Thymus (tissue), 11 donors: ENCODE data around the gene TICRR. TPM values are rescaled to one million over a fixed set of nuclear protein-coding genes. Genes with fewer than 3 reads are reported as not detected.
"Not testable (repeated sequence)": the region's sequence is repeated elsewhere in the genome, so short reads cannot be mapped to it uniquely, and the experiment has no call there.

Experiments used
- DNase-seq, 9 donors: peaks; one replicate each; pipeline ENCODE4 v3.0.0-alpha.2; 2013; ENCODE audit warnings: low spot score in 9 of 9, low read depth in 6 of 9, missing footprints in 1 of 9
- H3K27ac ChIP-seq, 2 donors: one replicate each; pipeline ENCODE4 v1.5.1; 2013; ENCODE audit warnings: control low read depth in 1 of 2, low read depth in 1 of 2, low read length in 1 of 2, mild to moderate bottlenecking in 1 of 2, moderate library complexity in 1 of 2
- H3K27me3 ChIP-seq, 2 donors: one replicate each; pipeline ENCODE4 v1.5.1; 2013; ENCODE audit warnings: low read length in 1 of 2; ENCODE audit not compliant: control insufficient read depth in 2 of 2, insufficient read depth in 1 of 2
- H3K36me3 ChIP-seq, 2 donors: one replicate each; pipeline ENCODE4 v1.5.1; 2013; ENCODE audit warnings: low read length in 1 of 2, mild to moderate bottlenecking in 1 of 2, moderate library complexity in 1 of 2; ENCODE audit not compliant: control insufficient read depth in 2 of 2, insufficient read depth in 2 of 2
- H3K4me1 ChIP-seq, 2 donors: one replicate each; pipeline ENCODE4 v1.5.1; 2013; ENCODE audit warnings: low read length in 2 of 2; ENCODE audit not compliant: control insufficient read depth in 2 of 2, insufficient read depth in 2 of 2
- H3K4me3 ChIP-seq, 2 donors: one replicate each; pipeline ENCODE4 v1.5.1; 2013; ENCODE audit warnings: low read length in 2 of 2, control low read depth in 1 of 2, mild to moderate bottlenecking in 1 of 2
- H3K9me3 ChIP-seq, 2 donors: one replicate each; pipeline ENCODE4 v1.5.1; 2013; ENCODE audit warnings: low read length in 1 of 2, mild to moderate bottlenecking in 1 of 2; ENCODE audit not compliant: control insufficient read depth in 2 of 2, insufficient read depth in 1 of 2
- WGBS: extraction: QIAGEN DNeasy Blood & Tissue Kit; methylation state at CpG from one replicate; pipeline ENCODE4 v1.1.7; 2013; 5-methylcytosine and 5-hydroxymethylcytosine counted together
- polyA plus RNA-seq: library from polyadenylated mRNA; stranded (reverse); fragments of 200-250 nt; gene quantifications from one replicate; pipeline ENCODE4 v1.2.3, GENCODE V29; 2013
- total RNA-seq: library from RNA; stranded (reverse); fragments of 120-200 nt; gene quantifications from one replicate; pipeline ENCODE4 v1.2.4, GENCODE V29; 2013
- donor health status: healthy.

Gene TICRR
- total and polyA plus RNA-seq, 2 donors, result 0.32 to 3.5 TPM

GRCh38 chr15:89539027-89539426 lies 36.2 kb upstream of the TICRR start:
- WGBS, result 84% methylated on average over 2 of the region's 2 CpGs
- Histone ChIP-seq H3K36me3 (no peaks in the 10 kb centered on the region), H3K4me3 (no peak overlapping the region), H3K4me1 (no peaks in the 10 kb centered on the region), H3K9me3 (no peaks in the 10 kb centered on the region), H3K27ac (no peak overlapping the region), H3K27me3 (no peaks in the 10 kb centered on the region)
- no peak for DNase-seq

DNA sequence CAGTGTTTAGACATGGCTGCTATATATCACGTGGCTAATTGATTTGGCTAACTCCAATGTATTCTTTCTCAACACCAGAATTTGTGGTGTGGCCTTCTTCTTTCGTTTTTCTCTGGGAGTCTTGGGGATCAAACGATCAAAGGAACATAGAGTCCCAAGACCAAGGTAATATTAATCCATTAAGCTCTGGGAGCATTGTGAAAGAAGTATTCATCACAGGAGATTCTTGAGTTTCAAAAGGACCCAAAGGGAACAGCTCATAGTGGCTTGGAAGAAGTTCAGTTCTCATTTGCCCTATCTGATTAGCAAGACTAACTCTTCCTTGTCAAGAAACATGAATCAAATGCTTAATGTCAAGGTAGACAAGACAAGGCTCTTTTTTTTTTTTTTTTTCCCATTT lies 32.9 kb upstream of the TICRR start:
- no peak for DNase-seq
- no peaks in the 10 kb centered on the region for H3K4me1 ChIP-seq
- H3K36me3 ChIP-seq, result no peaks in the 10 kb centered on the region
- no peak overlapping the region for H3K27ac ChIP-seq
- H3K27me3 ChIP-seq, result no peaks in the 10 kb centered on the region
- no peaks in the 10 kb centered on the region for H3K9me3 ChIP-seq
- no peak overlapping the region for H3K4me3 ChIP-seq
- WGBS, result 89% methylated on average over 3 of the region's 3 CpGs

GRCh38 chr15:89543389-89543788 lies 31.9 kb upstream of the TICRR start:
- Histone ChIP-seq H3K4me3 (no peak overlapping the region), H3K27ac (no peak overlapping the region), H3K36me3 (no peaks in the 10 kb centered on the region), H3K27me3 (no peaks in the 10 kb centered on the region), H3K9me3 (no peaks in the 10 kb centered on the region), H3K4me1 (no peaks in the 10 kb centered on the region)
- DNase-seq, result no peak
- WGBS, result 94% methylated on average over 4 of the region's 4 CpGs

DNA sequence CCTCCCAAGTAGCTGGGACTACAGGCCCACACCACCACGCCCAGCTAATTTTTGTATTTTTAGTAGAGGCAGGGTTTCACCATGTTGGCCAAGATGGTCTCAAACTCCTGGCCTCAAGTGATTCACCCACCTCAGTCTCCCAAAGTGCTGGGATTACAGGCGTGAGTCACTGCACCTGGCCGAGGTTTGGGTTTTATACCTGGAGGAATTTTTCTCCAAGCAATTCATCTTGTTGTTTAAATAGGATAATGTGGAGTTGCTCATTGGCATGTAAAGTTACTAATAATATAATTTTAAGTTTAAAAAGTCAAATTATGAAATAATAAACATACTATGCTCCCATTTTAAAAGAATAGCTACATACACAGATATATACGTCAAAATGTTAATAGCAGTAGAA lies 26.1 kb upstream of the TICRR start:
- H3K4me1 ChIP-seq, H3K4me3 ChIP-seq, H3K36me3 ChIP-seq, DNase-seq, H3K9me3 ChIP-seq, H3K27me3 ChIP-seq, H3K27ac ChIP-seq: not testable (repeated sequence)
- WGBS, result 96% methylated on average over 4 of the region's 4 CpGs

DNA sequence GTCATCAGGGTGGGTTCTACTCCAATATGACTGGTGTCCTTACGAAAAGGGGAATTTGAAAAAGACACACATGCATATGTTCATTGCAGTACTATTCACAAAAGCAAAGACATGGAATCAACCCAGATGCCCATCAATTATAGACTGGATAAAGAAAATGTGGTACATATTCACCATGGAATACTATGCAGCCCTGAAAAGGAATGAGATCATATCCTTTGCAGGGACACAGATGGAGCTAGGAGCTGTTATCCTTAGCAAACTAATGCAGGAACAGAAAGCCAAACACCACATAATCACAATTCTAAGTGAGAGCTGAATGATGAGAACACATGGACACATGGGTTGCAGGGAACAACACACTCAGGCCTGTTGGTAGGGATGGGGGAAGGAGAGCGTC lies 24.8 kb upstream of the TICRR start:
- 74% methylated on average over 2 of the region's 2 CpGs for WGBS
- H3K4me3 ChIP-seq, result no peak overlapping the region
- peaks cover 0 to 8% of the 10 kb centered on the region in 2 donors for H3K27me3 ChIP-seq
- H3K4me1 ChIP-seq, result no peaks in the 10 kb centered on the region
- H3K36me3 ChIP-seq, result no peaks in the 10 kb centered on the region
- DNase-seq, result no peak
- no peaks in the 10 kb centered on the region for H3K9me3 ChIP-seq
- no peak overlapping the region for H3K27ac ChIP-seq

DNA sequence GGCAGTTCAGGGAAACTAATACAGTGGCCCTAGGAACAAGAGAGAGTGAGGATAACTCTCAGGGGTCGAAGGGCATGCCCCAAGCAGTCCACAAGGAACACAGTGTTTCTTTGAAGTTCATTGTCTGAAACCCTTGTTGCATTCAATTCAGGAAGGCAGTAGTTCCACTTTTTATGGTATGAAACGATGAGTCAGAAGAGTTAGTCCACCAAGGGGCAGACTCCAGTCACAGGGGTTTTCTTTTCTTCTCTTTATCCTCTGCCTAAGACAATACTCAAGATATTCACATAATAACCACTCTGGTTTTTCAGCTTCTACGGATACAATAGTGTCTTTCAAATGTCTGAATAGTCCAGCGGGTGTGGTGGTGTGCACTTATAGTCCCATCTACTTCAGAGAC lies 23.7 kb upstream of the TICRR start:
- H3K27ac ChIP-seq, result no peak overlapping the region
- no peaks in the 10 kb centered on the region for H3K4me1 ChIP-seq
- peaks cover 0 to 11% of the 10 kb centered on the region in 2 donors for H3K27me3 ChIP-seq
- no peak overlapping the region for H3K4me3 ChIP-seq
- no peaks in the 10 kb centered on the region for H3K36me3 ChIP-seq
- 66% methylated on average over 4 of the region's 4 CpGs for WGBS
- H3K9me3 ChIP-seq, result no peaks in the 10 kb centered on the region
- DNase-seq, result no peak

DNA sequence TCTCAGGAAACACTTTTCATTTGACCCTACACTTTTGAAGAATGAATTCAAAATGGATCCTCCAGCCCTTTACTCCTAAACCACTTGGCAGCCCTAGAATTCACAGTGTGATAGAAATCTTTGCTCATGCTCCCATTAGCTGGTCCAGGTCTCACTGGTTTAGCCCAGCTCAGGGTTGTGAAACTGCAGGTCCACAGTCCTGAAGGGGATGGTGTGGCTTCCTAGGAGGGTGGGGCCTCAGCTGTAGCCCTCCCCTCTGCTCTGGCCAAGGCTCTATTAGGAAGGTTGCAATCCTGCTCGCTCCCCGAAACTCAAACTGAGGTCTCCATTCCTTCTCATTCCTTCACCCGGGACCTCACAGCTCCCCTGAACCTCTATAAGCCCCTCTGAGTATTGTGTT lies 21.6 kb upstream of the TICRR start:
- DNase-seq, result no peak
- Histone ChIP-seq H3K4me3 (no peak overlapping the region), H3K4me1 (no peaks in the 10 kb centered on the region), H3K27me3 (peaks cover 0 to 11% of the 10 kb centered on the region in 2 donors), H3K9me3 (no peaks in the 10 kb centered on the region), H3K36me3 (no peaks in the 10 kb centered on the region), H3K27ac (no peak overlapping the region)
- 98% methylated on average over 3 of the region's 3 CpGs for WGBS

DNA sequence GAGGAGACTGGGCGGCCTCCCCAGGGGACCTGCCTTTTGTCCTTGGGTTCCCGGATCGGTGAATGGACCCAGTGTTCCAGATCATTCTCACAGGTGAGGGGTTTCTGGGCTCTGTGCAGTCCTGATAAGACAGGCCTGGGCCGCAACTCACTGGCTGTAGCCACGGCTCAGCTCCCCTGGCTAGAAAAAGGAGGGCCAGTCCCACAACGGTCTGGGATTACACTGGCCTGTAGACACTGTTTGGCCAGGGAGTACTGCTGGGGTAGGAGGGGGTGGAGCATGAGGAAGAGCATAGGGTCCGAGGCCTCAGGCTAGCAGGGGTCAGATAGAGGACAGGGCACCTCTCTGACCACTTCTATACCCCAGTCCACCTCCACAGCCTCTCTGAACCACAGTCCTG lies 21.0 kb upstream of the TICRR start:
- no peaks in the 10 kb centered on the region for H3K36me3 ChIP-seq
- H3K9me3 ChIP-seq, result no peaks in the 10 kb centered on the region
- no peak overlapping the region for H3K27ac ChIP-seq
- no peak for DNase-seq
- H3K4me3 ChIP-seq, result no peak overlapping the region
- WGBS, result 81% methylated on average over 7 of the region's 7 CpGs
- peaks cover 0 to 11% of the 10 kb centered on the region in 2 donors for H3K27me3 ChIP-seq
- no peaks in the 10 kb centered on the region for H3K4me1 ChIP-seq

- 85% methylated on average over 5 of the region's 5 CpGs for WGBS
- H3K36me3 ChIP-seq, result no peaks in the 10 kb centered on the region
- H3K27me3 ChIP-seq, result peaks cover 0 to 16% of the 10 kb centered on the region in 2 donors
- DNase-seq, result no peak
- H3K4me3 ChIP-seq, result no peak overlapping the region
- no peaks in the 10 kb centered on the region for H3K9me3 ChIP-seq
- no peaks in the 10 kb centered on the region for H3K4me1 ChIP-seq
- H3K27ac ChIP-seq, result no peak overlapping the region
These were observed 19.5 kb upstream of the TICRR start for GRCh38 chr15:89555768-89556167.
